HepG2 (cell line): ENCODE measurements around the gene SURF1. TPM values are rescaled to one million over a fixed set of nuclear protein-coding genes. Genes with fewer than 3 reads are reported as not detected.
A peak's percentile ranks its signal among the peaks of the same experiment; 100 is the strongest.

Source experiments
- FLYWCH1 ChIP-seq: sonication (generic); formaldehyde crosslinking; IDR thresholded peaks from 2 replicates; pipeline ENCODE4 v1.8.1; 2023; ENCODE audit warnings: mild to moderate bottlenecking, missing genetic modification reagents
- HDAC6 ChIP-seq: fragments of 200-600 bp; sonication (generic); IDR thresholded peaks from 2 replicates; pipeline ENCODE4 v1.7.0; 2017; ENCODE audit warnings: mild to moderate bottlenecking, antibody characterized with exemption, low read length, low read depth
- HNF4G ChIP-seq, 2 experiments: sonication (generic) in 1 of 2; formaldehyde crosslinking in 1 of 2; IDR thresholded peaks; 2 replicates each; pipeline versions ENCODE4 v1.4.0 to v1.6.1; 2011 to 2020; ENCODE audit warnings: borderline replicate concordance in 2 of 2, low read depth in 2 of 2, mild to moderate bottlenecking in 2 of 2, low read length in 1 of 2, missing genetic modification reagents in 1 of 2, moderate library complexity in 1 of 2
- HOXA5 ChIP-seq: sonication (generic); formaldehyde crosslinking; IDR thresholded peaks from 2 replicates; pipeline ENCODE4 v1.4.0; 2020; ENCODE audit warnings: missing genetic modification reagents
- POLR2A ChIP-seq, 2 experiments: IDR thresholded peaks; 2 replicates each; pipeline ENCODE4 v1.6.1; 2011; ENCODE audit warnings: low read depth in 2 of 2, low read length in 2 of 2, mild to moderate bottlenecking in 1 of 2, moderate library complexity in 1 of 2; ENCODE audit not compliant: insufficient read depth in 1 of 2
- RFXANK ChIP-seq: IDR thresholded peaks from 2 replicates; pipeline ENCODE4 v1.6.1; 2016
- SP2 ChIP-seq: sonication (generic); formaldehyde crosslinking; IDR thresholded peaks from 2 replicates; pipeline ENCODE4 v1.5.1; 2020; ENCODE audit warnings: mild to moderate bottlenecking, missing genetic modification reagents
- SPEN ChIP-seq: sonication (generic); formaldehyde crosslinking; IDR thresholded peaks from 2 replicates; pipeline ENCODE4 v1.5.1; 2020; ENCODE audit warnings: low read depth, mild to moderate bottlenecking, missing genetic modification reagents
- ZNF12 ChIP-seq: sonication (generic); formaldehyde crosslinking; IDR thresholded peaks from 2 replicates; pipeline ENCODE4 v1.5.0; 2020; ENCODE audit warnings: missing genetic modification reagents
- ZNF256 ChIP-seq: sonication (generic); formaldehyde crosslinking; conservative IDR thresholded peaks from 2 replicates; pipeline ENCODE4 v1.4.0; 2020; ENCODE audit warnings: missing genetic modification reagents
- ZNF44 ChIP-seq: sonication (generic); formaldehyde crosslinking; IDR thresholded peaks from 2 replicates; pipeline ENCODE4 v1.5.1; 2020; ENCODE audit warnings: mild to moderate bottlenecking, missing genetic modification reagents
- ZNF570 ChIP-seq: sonication (generic); formaldehyde crosslinking; IDR thresholded peaks from 2 replicates; pipeline ENCODE4 v1.4.0; 2020; ENCODE audit warnings: mild to moderate bottlenecking, missing genetic modification reagents, borderline replicate concordance
- ZNF737 ChIP-seq: sonication (generic); formaldehyde crosslinking; IDR thresholded peaks from 2 replicates; pipeline ENCODE4 v1.5.0; 2020; ENCODE audit warnings: missing genetic modification reagents, mild to moderate bottlenecking, borderline replicate concordance
- polyA plus RNA-seq, 8 experiments: library from polyadenylated mRNA; depleted of rRNA in 3 of 8; stranded (reverse) in 7 of 8; unstranded in 1 of 8; fragments of >200 nt; fragmentation: Illumina TruSeq in 4 of 8; extraction: Trizol in 4 of 8; gene quantifications; 2 replicates each; pipeline versions ENCODE4 v1.2.1 to v1.2.3, GENCODE V29; 2011 to 2016; ENCODE audit warnings: low read depth in 4 of 8, missing spikeins in 1 of 8, mixed read lengths in 1 of 8; ENCODE audit not compliant: insufficient read depth in 1 of 8
- total RNA-seq, 5 experiments: library from RNA; depleted of rRNA; stranded (reverse); fragments of >200 nt; fragmentation: Illumina TruSeq; extraction: Trizol; gene quantifications; 2 replicates each; pipeline ENCODE4 v1.2.3, GENCODE V29; 2016; ENCODE audit warnings: low read depth in 1 of 5
- TF ChIP-seq, protein P1 (sequence below): sonication (generic); formaldehyde crosslinking; IDR thresholded peaks from one replicate; pipeline ENCODE4 v1.5.1; 2020; ENCODE audit warnings: mild to moderate bottlenecking, missing genetic modification reagents; ENCODE audit errors: not compliant biosample characterization
- TF ChIP-seq, protein P2 (sequence below): sonication (generic); formaldehyde crosslinking; IDR thresholded peaks from 2 replicates; pipeline ENCODE4 v1.4.0; 2020; ENCODE audit warnings: missing genetic modification reagents
- TF ChIP-seq, protein P3 (sequence below): sonication (generic); formaldehyde crosslinking; conservative IDR thresholded peaks from 2 replicates; pipeline ENCODE4 v1.8.0; 2022; ENCODE audit warnings: mild to moderate bottlenecking, moderate library complexity, missing genetic modification reagents
- TF ChIP-seq, protein P4 (sequence below): IDR thresholded peaks from 2 replicates; pipeline ENCODE4 v1.6.1; 2016; ENCODE audit warnings: missing biosample characterization, missing genetic modification reagents, low read depth

The SURF1 gene
- total and polyA plus RNA-seq, 2 of the 13 experiments (the other 11 are each of a cell fraction or from before 2014, with no cell fraction given), result 17.8 to 40.7 TPM

DNA sequence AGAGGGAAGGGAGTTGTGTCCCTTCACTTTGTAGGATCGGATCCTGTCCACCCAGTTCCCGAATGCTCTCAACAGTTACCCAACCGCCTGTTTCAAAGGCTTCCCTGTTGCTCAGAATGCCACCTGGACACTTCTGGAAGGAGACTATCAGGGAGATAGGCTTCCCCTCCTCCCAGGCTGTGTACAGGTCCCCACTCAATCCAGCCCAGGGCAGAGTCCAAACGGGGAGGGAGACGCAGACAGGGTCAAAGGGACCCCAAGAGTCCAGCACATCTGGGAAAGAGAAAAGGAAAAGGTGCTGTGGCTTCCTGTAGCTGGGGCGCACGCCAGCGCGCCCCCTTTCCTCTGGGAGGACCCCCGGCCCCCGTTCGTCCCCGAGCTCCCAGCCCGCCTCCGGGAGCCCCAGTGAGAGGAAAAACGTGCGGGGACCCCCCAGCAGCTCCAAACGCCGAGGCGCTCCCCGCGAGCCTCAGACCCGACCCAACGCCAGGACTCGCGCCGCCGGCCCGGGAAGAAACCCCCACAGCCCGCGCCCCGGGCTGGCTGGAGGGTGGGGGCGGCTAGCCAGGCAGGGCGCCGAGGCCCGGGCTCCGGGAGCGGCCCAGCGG lies 18.9 kb upstream of the SURF1 start (continued):
- TF ChIP-seq, protein P1, sequence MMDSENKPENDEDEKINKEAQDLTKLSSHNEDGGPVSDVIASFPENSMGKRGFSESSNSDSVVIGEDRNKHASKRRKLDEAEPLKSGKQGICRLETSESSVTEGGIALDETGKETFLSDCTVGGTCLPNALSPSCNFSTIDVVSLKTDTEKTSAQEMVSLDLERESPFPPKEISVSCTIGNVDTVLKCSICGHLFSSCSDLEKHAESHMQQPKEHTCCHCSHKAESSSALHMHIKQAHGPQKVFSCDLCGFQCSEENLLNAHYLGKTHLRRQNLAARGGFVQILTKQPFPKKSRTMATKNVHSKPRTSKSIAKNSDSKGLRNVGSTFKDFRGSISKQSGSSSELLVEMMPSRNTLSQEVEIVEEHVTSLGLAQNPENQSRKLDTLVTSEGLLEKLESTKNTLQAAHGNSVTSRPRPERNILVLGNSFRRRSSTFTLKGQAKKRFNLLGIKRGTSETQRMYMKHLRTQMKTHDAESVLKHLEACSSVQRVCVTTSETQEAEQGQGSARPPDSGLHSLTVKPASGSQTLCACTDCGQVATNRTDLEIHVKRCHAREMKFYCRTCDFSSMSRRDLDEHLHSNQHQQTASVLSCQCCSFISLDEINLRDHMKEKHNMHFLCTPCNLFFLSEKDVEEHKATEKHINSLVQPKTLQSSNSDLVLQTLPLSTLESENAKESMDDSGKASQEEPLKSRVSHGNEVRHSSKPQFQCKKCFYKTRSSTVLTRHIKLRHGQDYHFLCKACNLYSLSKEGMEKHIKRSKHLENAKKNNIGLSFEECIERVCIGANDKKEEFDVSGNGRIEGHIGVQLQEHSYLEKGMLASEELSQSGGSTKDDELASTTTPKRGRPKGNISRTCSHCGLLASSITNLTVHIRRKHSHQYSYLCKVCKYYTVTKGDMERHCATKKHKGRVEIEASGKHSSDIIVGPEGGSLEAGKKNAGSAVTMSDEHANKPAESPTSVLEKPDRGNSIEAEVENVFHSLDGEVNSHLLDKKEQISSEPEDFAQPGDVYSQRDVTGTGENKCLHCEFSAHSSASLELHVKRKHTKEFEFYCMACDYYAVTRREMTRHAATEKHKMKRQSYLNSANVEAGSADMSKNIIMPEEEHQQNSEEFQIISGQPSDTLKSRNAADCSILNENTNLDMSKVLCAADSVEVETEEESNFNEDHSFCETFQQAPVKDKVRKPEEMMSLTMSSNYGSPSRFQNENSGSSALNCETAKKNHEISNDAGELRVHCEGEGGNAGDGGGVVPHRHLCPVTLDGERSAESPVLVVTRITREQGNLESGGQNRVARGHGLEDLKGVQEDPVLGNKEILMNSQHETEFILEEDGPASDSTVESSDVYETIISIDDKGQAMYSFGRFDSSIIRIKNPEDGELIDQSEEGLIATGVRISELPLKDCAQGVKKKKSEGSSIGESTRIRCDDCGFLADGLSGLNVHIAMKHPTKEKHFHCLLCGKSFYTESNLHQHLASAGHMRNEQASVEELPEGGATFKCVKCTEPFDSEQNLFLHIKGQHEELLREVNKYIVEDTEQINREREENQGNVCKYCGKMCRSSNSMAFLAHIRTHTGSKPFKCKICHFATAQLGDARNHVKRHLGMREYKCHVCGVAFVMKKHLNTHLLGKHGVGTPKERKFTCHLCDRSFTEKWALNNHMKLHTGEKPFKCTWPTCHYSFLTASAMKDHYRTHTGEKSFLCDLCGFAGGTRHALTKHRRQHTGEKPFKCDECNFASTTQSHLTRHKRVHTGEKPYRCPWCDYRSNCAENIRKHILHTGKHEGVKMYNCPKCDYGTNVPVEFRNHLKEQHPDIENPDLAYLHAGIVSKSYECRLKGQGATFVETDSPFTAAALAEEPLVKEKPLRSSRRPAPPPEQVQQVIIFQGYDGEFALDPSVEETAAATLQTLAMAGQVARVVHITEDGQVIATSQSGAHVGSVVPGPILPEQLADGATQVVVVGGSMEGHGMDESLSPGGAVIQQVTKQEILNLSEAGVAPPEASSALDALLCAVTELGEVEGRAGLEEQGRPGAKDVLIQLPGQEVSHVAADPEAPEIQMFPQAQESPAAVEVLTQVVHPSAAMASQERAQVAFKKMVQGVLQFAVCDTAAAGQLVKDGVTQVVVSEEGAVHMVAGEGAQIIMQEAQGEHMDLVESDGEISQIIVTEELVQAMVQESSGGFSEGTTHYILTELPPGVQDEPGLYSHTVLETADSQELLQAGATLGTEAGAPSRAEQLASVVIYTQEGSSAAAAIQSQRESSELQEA (CRISPR knock-in tag), result no peak
- TF ChIP-seq ZNF256 (CRISPR knock-in tag) (0 out of 2 replicates have a peak, but pooled peaks have one; percentile 45), FLYWCH1 (CRISPR knock-in tag) (no peak), POLR2A (IDR thresholded peaks at IDR 0.05; ENCODE audit: insufficient read depth in 1 of 2, low read depth in 2 of 2, low read length in 2 of 2) (peak; percentile 64 to 86), ZNF570 (CRISPR knock-in tag) (no peak), RFXANK (CRISPR knock-in tag) (no peak), ZNF44 (CRISPR knock-in tag) (0 out of 2 replicates have a peak, but pooled peaks have one; percentile 46), HNF4G (IDR thresholded peaks at IDR 0.05; ENCODE audit: borderline replicate concordance, low read depth, low read length) (peak; percentile 86), HNF4G (CRISPR knock-in tag; IDR thresholded peaks at IDR 0.05; ENCODE audit: borderline replicate concordance, low read depth) (no peak), HOXA5 (CRISPR knock-in tag) (peak; percentile 61; the same call in 1 of the 2 replicates), ZNF12 (no peak), HDAC6 (no peak), ZNF737 (no peak), SPEN (CRISPR knock-in tag) (no peak), SP2 (CRISPR knock-in tag) (no peak)
- TF ChIP-seq, protein P2, sequence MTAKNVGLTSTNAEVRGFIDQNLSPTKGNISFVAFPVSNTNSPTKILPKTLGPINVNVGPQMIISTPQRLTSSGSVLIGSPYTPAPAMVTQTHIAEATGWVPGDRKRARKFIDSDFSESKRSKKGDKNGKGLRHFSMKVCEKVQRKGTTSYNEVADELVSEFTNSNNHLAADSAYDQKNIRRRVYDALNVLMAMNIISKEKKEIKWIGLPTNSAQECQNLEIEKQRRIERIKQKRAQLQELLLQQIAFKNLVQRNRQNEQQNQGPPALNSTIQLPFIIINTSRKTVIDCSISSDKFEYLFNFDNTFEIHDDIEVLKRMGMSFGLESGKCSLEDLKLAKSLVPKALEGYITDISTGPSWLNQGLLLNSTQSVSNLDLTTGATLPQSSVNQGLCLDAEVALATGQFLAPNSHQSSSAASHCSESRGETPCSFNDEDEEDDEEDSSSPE, result 0 out of 2 replicates have a peak, but pooled peaks have one; percentile 2
- TF ChIP-seq, protein P3, sequence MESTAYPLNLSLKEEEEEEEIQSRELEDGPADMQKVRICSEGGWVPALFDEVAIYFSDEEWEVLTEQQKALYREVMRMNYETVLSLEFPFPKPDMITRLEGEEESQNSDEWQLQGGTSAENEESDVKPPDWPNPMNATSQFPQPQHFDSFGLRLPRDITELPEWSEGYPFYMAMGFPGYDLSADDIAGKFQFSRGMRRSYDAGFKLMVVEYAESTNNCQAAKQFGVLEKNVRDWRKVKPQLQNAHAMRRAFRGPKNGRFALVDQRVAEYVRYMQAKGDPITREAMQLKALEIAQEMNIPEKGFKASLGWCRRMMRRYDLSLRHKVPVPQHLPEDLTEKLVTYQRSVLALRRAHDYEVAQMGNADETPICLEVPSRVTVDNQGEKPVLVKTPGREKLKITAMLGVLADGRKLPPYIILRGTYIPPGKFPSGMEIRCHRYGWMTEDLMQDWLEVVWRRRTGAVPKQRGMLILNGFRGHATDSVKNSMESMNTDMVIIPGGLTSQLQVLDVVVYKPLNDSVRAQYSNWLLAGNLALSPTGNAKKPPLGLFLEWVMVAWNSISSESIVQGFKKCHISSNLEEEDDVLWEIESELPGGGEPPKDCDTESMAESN, result no peak
- TF ChIP-seq, protein P4, sequence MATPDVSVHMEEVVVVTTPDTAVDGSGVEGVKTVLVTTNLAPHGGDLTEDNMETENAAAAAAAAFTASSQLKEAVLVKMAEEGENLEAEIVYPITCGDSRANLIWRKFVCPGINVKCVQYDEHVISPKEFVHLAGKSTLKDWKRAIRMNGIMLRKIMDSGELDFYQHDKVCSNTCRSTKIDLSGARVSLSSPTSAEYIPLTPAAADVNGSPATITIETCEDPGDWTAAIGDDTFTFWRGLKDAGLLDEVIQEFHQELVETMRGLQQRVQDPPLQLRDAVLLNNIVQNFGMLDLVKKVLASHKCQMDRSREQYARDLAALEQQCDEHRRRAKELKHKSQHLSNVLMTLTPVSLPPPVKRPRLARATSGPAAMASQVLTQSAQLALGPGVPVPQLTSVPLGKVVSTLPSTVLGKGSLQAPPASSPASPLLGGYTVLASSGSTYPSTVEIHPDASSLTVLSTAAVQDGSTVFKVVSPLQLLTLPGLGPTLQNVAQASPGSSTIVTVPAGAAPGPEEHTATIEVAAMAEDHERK (CRISPR knock-in tag), result no peak
